HEK293T (cell line): ENCODE data around the gene ME3.

Source experiments
- ELF4 ChIP-seq: fragments of 450-650 bp; IDR thresholded peaks from 2 replicates; pipeline ENCODE4 v1.6.1; 2017; ENCODE audit warnings: antibody characterized with exemption
- HDGF ChIP-seq: fragments of 450-650 bp; IDR thresholded peaks from 2 replicates; pipeline ENCODE4 v1.6.1; 2017; ENCODE audit warnings: antibody characterized with exemption, borderline replicate concordance
- NFRKB ChIP-seq: fragments of 450-650 bp; IDR thresholded peaks from 2 replicates; pipeline ENCODE4 v1.6.1; 2016; ENCODE audit warnings: mild to moderate bottlenecking, moderate library complexity
- TF ChIP-seq, protein P1 (sequence below): fragments of 450-650 bp; IDR thresholded peaks from 2 replicates; pipeline ENCODE4 v1.6.1; 2016

DNA sequence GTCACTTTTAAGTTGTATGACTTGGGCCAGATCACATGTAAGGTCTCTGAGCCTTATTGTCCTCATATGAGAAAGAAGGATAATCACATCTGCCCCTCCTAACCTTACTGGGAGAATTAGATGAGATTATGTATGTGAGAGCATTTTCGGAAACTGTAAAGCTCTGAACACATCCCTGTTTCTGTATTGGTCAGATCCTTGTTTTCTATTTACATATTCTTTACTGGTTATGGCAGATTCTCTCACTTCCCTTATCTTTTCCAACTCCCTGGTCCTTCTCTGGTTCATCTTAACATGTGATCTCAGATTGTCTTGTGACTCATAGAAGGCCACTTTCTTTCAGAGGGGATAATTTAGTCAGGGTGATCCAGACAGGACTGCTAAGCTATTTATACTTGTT lies 255.9 kb downstream of the ME3 start:
- TF ChIP-seq NFRKB (no peak), ELF4 (no peak), HDGF (no peak)
- TF ChIP-seq, protein P1, sequence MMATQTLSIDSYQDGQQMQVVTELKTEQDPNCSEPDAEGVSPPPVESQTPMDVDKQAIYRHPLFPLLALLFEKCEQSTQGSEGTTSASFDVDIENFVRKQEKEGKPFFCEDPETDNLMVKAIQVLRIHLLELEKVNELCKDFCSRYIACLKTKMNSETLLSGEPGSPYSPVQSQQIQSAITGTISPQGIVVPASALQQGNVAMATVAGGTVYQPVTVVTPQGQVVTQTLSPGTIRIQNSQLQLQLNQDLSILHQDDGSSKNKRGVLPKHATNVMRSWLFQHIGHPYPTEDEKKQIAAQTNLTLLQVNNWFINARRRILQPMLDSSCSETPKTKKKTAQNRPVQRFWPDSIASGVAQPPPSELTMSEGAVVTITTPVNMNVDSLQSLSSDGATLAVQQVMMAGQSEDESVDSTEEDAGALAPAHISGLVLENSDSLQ, result no peak
